GM21723 (cell line): ENCODE data around the gene VWA7.
"Not testable (repeated sequence)": the region's sequence is repeated elsewhere in the genome, so short reads cannot be mapped to it uniquely, and the experiment has no call there.

Experiments used
- ATAC-seq: cut with Tn5 transposase; IDR thresholded peaks from one replicate; pipeline ENCODE4 v1.9.1; 2021; ENCODE audit warnings: mild to moderate bottlenecking, moderate library complexity; ENCODE audit not compliant: unreplicated experiment

Gene VWA7

GRCh38 chr6:31801031-31801927 lies 24.2 kb upstream of the VWA7 start:
- ATAC-seq, result not testable (repeated sequence)

- ATAC-seq, result no peak
These were observed 22.7 kb upstream of the VWA7 start for GRCh38 chr6:31799781-31800180.

- no peak for ATAC-seq
These were observed 20.5 kb upstream of the VWA7 start for GRCh38 chr6:31797588-31797987.

GRCh38 chr6:31796993-31797385 lies 19.9 kb upstream of the VWA7 start:
- no peak for ATAC-seq

- ATAC-seq, result peak; percentile 80
These were observed 18.6 kb upstream of the VWA7 start, which contains the start of gene VARS1 for GRCh38 chr6:31795616-31796298. Gene VARS1, minus strand, starts transcription at chr6:31795752. Its CDS starts 535 bp downstream, at chr6:31795217.

- ATAC-seq, result peak; percentile 16
These were observed 17.9 kb upstream of the VWA7 start for GRCh38 chr6:31794866-31795615.

- ATAC-seq, result no peak
These were observed 17.3 kb upstream of the VWA7 start for GRCh38 chr6:31794294-31794865.

- ATAC-seq, result not testable (repeated sequence)
These were observed 16.8 kb upstream of the VWA7 start for GRCh38 chr6:31793927-31794245.

GRCh38 chr6:31792761-31793171 lies 15.6 kb upstream of the VWA7 start:
- ATAC-seq, result no peak

- no peak for ATAC-seq
These were observed 14.9 kb upstream of the VWA7 start for GRCh38 chr6:31792090-31792374.

GRCh38 chr6:31791324-31792089 lies 14.4 kb upstream of the VWA7 start:
- ATAC-seq, result no peak

- no peak for ATAC-seq
These were observed 8.3 kb upstream of the VWA7 start for GRCh38 chr6:31785475-31785874.

GRCh38 chr6:31784098-31784925 lies 7.2 kb upstream of the VWA7 start:
- ATAC-seq, result no peak

GRCh38 chr6:31782126-31782855 lies 5.2 kb upstream of the VWA7 start:
- ATAC-seq, result no peak

GRCh38 chr6:31781244-31782125 lies 4.4 kb upstream of the VWA7 start:
- no peak for ATAC-seq

GRCh38 chr6:31780507-31781243 lies 3.5 kb upstream of the VWA7 start:
- no peak for ATAC-seq

GRCh38 chr6:31779908-31780307 lies 2.8 kb upstream of the VWA7 start:
- no peak for ATAC-seq
